Parathyroid adenoma (tissue), 2 donors: ENCODE measurements around the gene ATP4A.

Experiments used
- H2AFZ ChIP-seq: fragments of 300-600 bp; sonication (generic); one replicate; pipeline ENCODE4 v1.7.0; 2017; ENCODE audit warnings: antibody characterized with exemption, mild to moderate bottlenecking
- H3K27ac ChIP-seq: fragments of 300-600 bp; sonication (generic); one replicate; pipeline ENCODE4 v1.7.0; 2017
- H3K27me3 ChIP-seq: fragments of 300-600 bp; sonication (generic); one replicate; pipeline ENCODE4 v1.7.0; 2017; ENCODE audit warnings: low read length; ENCODE audit not compliant: control insufficient read depth, insufficient read depth
- H3K36me3 ChIP-seq: fragments of 300-600 bp; sonication (generic); one replicate; pipeline ENCODE4 v1.7.0; 2017; ENCODE audit warnings: low read length; ENCODE audit not compliant: control insufficient read depth, insufficient read depth
- H3K4me1 ChIP-seq: fragments of 300-600 bp; sonication (generic); one replicate; pipeline ENCODE4 v1.7.0; 2017; ENCODE audit warnings: control low read depth
- H3K4me2 ChIP-seq: fragments of 300-600 bp; sonication (generic); one replicate; pipeline ENCODE4 v1.7.0; 2017; ENCODE audit warnings: low read length
- H3K4me3 ChIP-seq: fragments of 300-600 bp; sonication (generic); one replicate; pipeline ENCODE4 v1.7.0; 2017; ENCODE audit warnings: low read depth, low read length
- H3K79me2 ChIP-seq: fragments of 300-600 bp; sonication (generic); one replicate; pipeline ENCODE4 v1.7.0; 2017; ENCODE audit warnings: control low read depth
- H3K9ac ChIP-seq: fragments of 300-600 bp; sonication (generic); one replicate; pipeline ENCODE4 v1.7.0; 2017; ENCODE audit warnings: mild to moderate bottlenecking
- H3K9me3 ChIP-seq: fragments of 300-600 bp; sonication (generic); one replicate; pipeline ENCODE4 v1.7.0; 2017; ENCODE audit warnings: low read length; ENCODE audit not compliant: control insufficient read depth
- CTCF ChIP-seq: fragments of 300-600 bp; sonication (generic); IDR thresholded peaks from one replicate; pipeline ENCODE4 v1.7.0; 2017; ENCODE audit warnings: antibody characterized with exemption, mild to moderate bottlenecking
- donor health status: primary hyperparathyroidism.

Gene ATP4A

DNA sequence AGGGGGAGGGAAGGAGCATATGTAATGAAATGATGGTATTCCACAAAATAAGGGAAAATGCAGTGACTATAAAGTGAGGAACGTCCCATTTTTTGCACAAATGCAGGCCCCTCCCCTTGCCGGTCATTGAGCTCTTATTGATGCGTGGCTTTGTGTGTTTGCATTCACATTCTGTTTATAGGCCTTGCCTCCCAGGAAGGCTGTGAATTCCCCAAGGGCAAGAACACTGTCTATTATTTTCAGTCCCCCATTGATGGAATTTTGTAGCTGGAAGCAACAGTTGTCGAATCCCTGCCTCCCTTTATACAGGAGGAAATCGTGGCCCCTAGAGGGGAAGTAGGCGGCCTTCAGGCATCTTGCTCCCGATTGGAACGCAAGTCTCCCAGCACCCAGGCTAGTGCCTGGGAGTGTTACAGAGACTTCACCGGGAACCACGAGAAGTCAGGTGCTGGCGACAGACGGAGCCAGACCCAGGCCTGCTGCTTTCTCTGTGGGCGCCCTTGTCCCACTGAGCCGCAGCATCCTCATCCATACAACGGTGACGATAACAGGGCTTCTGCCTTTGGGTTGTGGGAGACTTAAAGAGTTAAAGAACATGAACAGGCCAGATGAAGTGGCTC is 42.2 kb downstream of the ATP4A start:
- no peak for TF ChIP-seq CTCF
- H3K27ac ChIP-seq: no peak overlapping the region
- no peak overlapping the region for H3K9ac ChIP-seq
- no peaks in the 10 kb centered on the region for H3K9me3 ChIP-seq
- H3K79me2 ChIP-seq: no peaks in the 10 kb centered on the region
- H3K4me2 ChIP-seq: no peak overlapping the region
- H3K36me3 ChIP-seq: no peaks in the 10 kb centered on the region
- no peaks in the 10 kb centered on the region for H3K27me3 ChIP-seq
- H3K4me1 ChIP-seq: no peaks in the 10 kb centered on the region
- no peak overlapping the region for H2AFZ ChIP-seq
- no peak overlapping the region for H3K4me3 ChIP-seq

DNA sequence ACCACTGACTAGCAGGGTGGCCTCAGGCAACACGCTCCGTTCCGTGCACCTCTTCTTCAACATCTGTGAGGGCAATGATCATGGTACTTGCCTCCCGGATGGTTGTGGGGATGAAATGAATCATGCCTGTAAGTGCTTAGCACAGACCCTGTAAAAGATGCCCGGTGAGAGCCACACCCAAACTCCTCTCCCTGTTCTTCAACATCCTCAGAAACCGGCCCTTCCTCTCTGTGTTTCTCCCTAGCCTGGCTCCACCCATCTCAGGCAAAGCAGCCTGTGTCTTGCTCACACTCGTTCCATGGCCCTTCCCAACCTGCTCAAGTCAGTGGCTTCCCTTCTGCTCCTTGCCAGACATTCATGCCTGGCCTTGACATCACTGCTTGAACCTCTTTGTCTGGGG is 44.2 kb downstream of the ATP4A start:
- Histone ChIP-seq H3K4me1 (no peaks in the 10 kb centered on the region), H3K79me2 (no peaks in the 10 kb centered on the region)
- TF ChIP-seq CTCF: no peak

DNA sequence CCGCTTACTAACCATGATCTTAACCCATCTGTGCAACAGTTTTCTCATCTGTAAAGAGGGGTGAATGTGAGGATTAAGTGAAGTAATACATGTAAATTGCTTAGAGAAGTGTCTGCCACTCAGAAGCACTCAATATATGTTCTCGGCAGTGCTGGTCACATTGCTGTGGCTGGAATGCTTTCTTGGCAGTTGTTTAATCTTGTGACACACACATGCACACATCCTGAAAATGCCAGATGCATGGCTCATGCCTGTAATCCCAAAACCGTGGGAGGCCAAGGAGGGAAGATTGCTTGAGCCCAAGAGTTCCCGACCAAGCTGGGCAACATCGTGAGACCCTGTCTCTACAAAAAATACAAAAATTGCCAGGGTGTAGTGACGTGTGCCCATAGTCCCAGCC is 45.1 kb downstream of the ATP4A start:
- Histone ChIP-seq H3K4me1 (no peaks in the 10 kb centered on the region), H3K27me3 (no peaks in the 10 kb centered on the region), H2AFZ (no peak overlapping the region), H3K79me2 (no peaks in the 10 kb centered on the region), H3K9me3 (no peaks in the 10 kb centered on the region), H3K36me3 (no peaks in the 10 kb centered on the region), H3K9ac (no peak overlapping the region), H3K4me2 (no peak overlapping the region), H3K27ac (no peak overlapping the region), H3K4me3 (no peak overlapping the region)
- no peak for TF ChIP-seq CTCF

More for the DNA sequence above, 44.2 kb downstream of the ATP4A start:
- Histone ChIP-seq H3K9ac (no peak overlapping the region), H3K4me3 (no peak overlapping the region), H2AFZ (no peak overlapping the region), H3K36me3 (no peaks in the 10 kb centered on the region), H3K9me3 (no peaks in the 10 kb centered on the region), H3K4me2 (no peak overlapping the region), H3K27me3 (no peaks in the 10 kb centered on the region), H3K27ac (no peak overlapping the region)

DNA sequence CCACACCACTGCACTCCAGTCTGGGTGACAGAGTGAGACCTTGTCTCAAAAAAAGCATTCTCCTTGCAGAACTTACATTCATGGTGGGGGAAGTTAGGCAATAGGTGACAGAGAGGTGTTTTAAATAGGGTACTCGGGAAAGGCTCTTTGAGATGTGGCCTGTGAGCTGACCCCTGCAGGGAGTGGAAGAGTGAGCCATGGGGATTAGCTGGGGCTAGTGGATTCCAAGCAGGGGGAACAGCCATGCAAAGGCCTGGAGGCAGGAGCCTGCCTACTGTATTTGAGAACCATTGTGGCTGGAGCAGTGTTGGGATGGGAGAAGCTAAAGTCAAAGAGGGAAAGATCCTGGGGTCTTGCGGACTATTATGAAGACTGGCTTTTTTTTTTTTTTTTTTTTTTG is 46.1 kb downstream of the ATP4A start:
- H3K27ac ChIP-seq: no peak overlapping the region
- no peak overlapping the region for H2AFZ ChIP-seq
- H3K4me2 ChIP-seq: no peak overlapping the region
- no peaks in the 10 kb centered on the region for H3K4me1 ChIP-seq
- no peak overlapping the region for H3K9ac ChIP-seq
- H3K79me2 ChIP-seq: no peaks in the 10 kb centered on the region
- TF ChIP-seq CTCF: no peak
- no peak overlapping the region for H3K4me3 ChIP-seq
- no peaks in the 10 kb centered on the region for H3K9me3 ChIP-seq
- H3K27me3 ChIP-seq: no peaks in the 10 kb centered on the region
- H3K36me3 ChIP-seq: no peaks in the 10 kb centered on the region

GRCh38 chr19:35516310-35516709 is 47.1 kb downstream of the ATP4A start:
- H3K4me1 ChIP-seq: no peaks in the 10 kb centered on the region
- H3K9ac ChIP-seq: no peak overlapping the region
- H3K4me3 ChIP-seq: no peak overlapping the region
- no peak overlapping the region for H3K4me2 ChIP-seq
- no peak overlapping the region for H3K27ac ChIP-seq
- no peak for TF ChIP-seq CTCF
- H3K9me3 ChIP-seq: no peaks in the 10 kb centered on the region
- no peaks in the 10 kb centered on the region for H3K27me3 ChIP-seq
- no peaks in the 10 kb centered on the region for H3K36me3 ChIP-seq
- no peak overlapping the region for H2AFZ ChIP-seq
- no peaks in the 10 kb centered on the region for H3K79me2 ChIP-seq
